Nucleus accumbens (tissue), 56 donors: ENCODE measurements around the gene SLC37A3.
"Not testable (repeated sequence)": the region's sequence is repeated elsewhere in the genome, so short reads cannot be mapped to it uniquely, and the experiment has no call there.

Experiments
- DNase-seq, 56 donors: peaks; one replicate each; lab custom pipeline; 2025; lab: John Stamatoyannopoulos, UW

Gene SLC37A3

DNA sequence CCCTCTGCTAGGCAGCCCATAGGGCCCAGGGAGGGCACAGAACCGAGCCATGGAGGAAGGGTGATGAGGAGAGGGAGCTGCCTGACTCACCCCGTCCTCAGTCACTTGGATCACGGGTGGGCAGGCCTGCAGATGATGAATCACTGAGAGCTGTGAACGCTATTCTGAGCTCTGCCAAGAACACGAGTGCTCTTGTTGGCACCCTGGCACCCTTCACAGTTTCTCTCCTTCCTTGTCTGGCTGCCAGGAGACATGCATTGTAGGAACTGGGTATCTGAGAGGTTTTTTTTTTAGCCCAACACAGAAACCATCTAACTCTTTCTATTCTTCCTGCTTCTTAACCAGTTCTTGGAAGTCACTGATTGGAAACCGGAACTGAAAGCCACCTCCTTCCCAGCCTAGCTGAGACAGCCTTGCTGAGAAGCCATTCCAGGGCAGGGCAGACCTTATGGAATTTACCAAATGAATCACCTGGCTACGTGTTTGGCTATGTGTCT, 82.1 kb downstream of the SLC37A3 start:
- peak in 52 of 56 donors; percentile 18 to 92 (median 74) for DNase-seq

DNA sequence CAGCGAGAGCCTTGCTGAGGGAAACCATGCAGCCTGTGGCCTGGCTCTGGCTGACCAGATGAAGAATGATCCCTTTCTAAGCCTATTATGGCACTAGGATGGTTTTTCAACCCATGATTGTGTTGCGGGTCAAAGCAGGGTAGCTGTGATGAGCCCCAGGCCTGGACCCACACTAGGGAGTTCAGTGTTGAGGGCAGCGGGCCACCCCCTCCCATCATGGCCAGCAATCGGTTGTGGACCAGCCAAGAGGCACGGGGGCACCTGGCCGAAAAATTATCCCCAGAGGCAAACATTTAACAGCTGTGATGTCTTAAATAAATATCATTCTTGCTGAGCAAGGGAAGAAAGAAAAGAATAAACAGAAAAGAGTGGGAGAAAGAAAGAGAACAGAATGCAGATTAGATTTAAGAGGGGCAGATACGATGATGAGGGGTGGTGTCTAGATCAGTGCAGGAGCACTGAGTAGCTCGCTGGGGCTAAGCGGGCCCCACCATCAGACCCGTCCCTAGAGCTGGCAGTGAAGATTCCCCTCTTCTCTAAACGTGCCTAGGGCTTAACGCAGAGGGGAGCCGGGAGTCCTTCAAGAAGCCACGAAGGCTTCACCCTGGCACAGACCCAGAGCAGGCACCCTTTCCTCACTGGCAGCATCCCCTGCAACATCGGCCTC, 82.7 kb downstream of the SLC37A3 start:
- peak in 4 of 56 donors; percentile 4 to 31 (median 30) for DNase-seq

DNA sequence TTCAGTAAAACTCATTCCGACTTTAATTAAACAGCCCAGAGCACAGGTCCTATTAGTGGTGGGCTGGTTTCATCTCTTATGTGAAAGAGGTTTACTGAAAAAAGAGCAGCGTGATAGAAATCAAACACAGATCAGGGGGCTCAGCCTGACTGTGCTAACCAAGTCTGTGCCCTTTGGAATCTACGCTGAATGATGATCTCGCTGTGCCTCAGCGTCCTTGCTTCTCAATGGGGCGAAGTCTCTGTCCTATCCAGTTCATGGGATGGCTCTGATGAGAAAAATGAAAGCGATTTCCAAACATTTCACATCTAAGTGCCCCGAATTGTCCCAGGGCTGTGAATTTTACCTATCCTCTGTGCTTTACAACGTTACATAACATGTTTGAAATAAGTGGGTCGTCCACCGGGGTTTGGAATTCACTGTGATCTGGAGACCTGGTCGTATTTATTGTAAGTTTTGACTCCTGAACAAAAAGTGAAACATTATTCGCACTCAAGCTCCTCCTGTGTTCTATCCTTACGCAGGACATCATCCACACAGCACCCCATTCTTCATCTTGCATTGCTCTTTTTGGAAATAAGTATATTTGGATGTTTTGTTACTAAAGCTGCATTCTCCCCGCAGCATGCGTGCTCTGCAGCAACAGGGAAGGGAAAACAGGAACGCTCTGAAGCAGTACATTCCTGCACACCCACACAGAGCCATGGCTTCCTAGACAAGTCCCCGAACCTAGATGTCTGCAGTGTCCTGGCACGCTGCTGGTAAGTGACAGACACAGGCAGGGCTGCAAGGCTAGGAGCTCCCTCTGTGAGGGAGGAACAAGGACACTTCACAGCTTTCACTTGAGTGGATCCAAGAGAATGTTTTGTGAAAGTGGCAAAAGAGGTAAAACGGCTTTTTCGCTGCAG, 83.5 kb downstream of the SLC37A3 start:
- peak in 19 of 56 donors; percentile 4 to 31 (median 16) for DNase-seq

DNA sequence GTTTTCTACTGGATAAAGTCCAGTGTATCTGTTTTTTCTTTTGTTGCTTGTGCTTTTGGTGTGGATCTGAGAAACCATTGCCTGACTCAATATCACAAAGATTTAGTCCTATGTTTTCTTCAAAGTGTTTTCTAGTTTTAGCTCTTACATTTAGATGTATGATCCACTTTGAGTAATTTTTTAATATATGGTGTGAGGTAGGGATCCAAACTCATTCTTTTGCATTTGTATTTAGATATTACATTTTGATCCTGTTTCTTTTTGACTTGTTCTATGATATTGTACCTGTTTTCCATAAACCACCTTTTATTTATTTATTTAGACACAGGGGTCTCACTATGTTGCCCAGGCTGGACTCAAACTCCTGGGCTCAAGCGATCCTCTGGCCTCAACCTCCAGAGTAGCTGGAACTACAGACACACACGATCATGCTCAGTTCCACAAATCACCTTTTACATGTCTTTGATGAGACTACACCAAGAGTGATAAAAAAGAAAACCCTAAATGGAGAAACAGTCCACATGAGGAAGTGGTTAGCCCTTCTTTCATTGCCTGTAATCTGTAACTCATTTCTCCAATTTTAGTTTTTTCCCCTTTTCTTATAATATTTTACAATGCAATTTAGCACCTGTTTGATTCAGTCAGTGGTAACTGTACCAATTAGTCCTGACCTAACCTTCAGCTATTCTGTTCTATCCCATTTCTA, 86.0 kb downstream of the SLC37A3 start:
- DNase-seq, result no peak

DNA sequence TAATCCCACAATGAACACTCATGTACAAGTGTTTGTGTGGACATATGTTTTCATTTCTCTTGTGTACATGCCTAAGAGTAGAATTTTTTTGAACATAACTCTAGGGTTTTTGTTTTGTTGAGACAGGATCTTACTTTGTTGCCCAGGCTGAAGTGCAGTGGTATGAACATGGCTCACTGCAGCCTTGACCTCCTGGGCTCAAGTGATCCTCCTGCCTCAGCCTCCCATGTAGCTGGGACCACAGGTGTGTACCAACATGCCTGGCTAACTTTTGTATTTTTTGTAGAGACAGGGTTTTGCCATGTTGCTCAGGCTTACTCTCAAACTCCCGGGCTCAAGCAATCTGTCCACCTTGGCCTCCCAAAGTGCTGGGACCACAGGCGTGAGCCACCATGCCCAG, 87.2 kb downstream of the SLC37A3 start:
- not testable (repeated sequence) for DNase-seq

DNA sequence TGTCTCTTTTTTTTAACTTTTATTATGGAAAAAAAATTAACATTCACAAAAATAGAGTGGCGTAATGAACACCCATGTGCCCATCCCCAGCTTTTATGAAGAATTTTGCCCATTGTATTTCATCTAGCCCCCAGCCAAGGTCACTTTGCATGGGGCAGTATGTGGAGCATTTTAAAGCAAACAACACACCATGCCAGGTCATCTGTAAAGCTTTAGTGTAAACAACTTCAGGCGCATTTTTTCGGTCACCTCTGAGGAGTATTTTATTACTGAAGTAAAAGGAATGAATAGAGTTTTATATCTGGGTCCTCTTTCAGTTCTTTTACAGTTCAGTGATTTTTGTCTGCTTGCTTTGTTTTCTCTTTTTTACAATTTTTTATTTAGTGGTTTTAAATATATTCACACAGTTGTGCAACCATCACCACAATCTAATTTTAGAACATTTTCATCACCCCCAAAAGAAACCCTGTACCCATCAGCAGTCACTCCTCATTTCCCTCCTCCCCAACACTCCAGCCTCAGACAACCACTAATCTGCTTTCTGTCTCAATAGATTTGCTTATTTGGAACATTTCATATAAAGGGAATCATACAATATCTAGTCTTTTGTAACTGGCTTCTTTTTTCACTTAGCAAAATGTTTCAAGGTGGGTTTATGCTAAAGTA, 87.9 kb downstream of the SLC37A3 start:
- no peak for DNase-seq

DNA sequence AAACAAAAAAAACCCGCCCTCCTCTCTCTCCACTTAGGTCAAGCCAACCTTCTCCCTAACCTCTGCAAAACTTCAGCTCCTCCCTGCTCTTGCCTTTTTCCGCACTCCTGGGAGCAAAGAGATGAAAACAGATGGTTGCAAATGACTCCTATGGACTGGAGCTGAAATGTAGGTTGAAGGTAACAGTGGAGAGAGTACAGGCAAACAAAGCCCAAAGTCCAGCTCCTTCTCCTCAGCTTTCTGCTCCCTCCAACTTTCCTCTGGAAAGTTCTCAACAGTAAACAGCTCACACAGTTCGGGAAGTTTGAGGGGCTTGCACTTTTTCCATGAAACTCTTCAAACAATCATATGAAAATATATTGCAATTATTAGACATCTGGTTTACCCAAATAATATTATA, 90.3 kb downstream of the SLC37A3 start:
- no peak for DNase-seq

DNA sequence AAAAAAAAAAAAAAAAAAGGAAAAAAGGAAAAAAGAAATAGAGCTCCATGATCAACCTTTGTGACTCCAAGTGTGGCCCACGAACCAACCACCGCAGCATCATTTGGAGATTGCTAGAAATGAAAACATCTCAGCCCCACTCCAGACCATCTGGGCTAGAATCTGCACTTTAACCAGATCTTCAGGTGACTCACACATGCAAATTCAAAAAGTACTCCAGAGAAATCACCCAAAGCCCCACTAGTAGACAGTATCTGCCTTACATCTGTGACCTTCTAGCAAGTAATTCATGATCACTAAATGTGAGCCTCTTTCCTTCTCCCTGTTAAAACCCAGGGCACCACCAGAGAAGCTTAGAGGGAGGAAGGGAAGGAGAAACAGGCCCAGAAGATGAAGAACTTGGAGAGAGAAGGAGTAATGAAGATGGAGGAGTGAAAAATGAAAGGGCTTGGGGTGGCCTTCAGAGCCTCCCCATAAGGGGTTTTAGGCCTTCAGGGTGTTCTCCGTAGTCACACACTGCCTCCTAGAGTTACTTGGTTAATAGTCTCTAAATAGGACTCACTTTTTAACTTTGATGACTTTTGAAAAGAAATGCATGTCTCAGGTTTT, 94.0 kb downstream of the SLC37A3 start:
- DNase-seq, result no peak

DNA sequence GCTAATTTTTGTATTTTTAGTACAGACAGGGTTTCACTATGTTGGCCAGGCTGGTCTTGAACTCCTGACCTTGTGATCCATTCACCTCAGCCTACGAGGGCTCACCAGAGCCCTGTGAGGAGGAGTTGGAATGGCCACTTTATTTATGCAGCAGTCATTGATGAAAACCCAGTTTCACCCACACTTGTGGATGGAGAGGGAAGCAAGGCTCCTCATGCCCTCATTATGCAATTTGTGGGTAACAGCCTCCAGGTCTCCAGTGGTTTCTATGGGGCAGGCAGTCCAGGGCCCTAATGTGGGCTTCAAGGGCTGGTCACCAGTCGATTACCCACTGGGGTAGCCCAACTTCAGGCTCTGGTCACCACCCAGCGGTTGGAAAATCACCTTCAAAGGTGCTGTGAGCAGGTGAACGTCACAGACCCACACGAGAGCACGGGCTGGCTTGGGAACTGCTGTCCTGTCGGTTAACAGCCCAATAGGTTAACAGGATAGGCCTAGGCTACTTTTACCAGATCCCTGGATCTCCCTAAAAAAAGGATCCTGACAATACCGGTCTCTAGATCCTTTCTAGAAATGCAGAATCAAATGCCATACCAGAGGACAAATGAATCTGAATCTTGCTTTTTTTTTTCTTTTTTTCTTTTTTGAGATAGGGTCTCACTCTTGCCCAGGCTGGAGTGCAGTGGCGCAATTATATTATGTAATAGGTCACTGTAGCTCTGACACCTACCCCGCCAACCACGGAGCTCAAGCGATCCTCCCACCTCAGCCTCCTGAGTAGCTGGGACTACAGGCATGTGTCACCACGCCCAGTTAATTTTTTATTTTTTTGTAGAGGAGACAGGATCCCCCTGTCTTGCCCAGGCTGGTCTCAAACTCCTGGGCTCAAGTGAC, 97.8 kb downstream of the SLC37A3 start:
- no peak for DNase-seq

DNA sequence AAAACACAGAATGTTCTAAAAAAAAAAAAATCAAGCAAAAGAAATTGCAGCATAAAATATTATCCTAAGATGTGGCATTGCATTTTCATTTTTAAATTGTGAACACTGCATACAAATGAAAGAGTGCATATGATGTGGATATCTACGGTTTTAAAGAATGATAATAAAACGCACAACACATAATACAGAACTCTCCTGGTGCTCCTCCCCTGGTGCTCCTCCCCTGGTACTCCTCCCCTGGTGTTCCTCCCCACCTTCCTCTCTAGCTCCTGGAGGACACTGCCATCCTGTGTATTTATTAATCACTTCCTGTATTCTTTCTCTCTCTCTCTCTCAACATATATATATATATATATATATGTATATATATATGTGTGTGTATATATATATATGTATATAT, 100.1 kb downstream of the SLC37A3 start:
- no peak for DNase-seq

DNA sequence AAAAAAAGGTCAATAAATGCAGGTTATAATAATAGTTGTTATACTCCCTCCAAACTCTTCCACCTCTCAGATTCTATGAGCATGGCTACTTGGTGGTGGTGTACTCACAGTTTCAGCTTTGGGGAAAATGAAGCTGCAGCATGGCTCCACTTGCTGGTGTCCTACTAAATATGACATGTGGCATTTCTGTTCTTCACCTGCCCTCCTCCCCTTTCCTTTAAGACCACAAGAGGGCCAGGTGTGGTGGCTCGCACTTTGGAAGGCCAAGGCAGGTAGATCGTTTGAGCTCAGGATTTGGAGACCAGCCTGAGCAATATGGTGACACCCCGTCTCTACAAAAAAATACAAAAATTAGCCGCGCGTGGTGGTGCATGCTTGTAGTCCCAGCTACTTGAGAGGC, 101.1 kb downstream of the SLC37A3 start:
- no peak for DNase-seq

DNA sequence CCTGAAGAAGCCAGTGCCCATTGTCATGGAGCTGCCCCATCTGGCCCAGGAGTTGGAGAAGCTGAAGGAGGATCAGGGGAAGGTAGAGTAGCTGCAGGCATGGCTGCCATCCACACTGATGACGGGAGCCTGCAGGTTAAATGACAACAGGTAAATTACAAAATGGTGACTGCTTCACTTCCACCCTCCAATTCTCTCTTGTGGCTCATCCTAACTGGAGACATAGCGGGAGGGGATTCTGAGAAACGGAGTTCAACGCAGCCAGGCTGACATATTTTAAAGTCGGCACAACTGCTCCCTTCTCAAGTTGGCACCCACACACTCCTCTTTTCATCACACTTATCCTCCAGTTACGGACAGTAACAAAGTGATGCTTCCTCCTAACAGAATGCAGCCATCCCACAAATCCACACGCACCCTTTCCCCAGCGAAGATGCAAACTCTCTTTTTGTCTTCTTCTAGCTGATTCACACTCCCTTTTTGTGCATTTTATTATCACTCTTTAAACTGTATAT, 103.0 kb downstream of the SLC37A3 start:
- no peak for DNase-seq

DNA sequence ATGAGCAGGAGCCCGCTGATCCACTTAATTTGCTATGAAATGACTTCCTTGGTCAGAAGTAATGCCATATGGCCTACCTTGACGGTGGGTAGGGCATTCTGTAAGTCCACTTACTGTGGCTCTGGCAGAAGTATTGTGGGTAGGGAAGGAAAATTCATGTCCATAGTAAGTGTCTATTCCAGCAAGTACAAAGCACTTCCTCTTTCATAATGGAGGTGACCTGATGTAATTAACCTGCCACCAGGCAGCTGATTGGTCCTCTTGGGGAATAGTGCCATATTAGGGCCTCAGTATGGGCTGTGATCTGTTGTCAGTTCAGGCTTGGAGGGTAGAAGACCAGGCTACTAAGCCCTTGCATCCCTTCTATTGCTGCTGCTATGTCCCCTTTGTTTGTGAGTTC, 103.9 kb downstream of the SLC37A3 start:
- no peak for DNase-seq

DNA sequence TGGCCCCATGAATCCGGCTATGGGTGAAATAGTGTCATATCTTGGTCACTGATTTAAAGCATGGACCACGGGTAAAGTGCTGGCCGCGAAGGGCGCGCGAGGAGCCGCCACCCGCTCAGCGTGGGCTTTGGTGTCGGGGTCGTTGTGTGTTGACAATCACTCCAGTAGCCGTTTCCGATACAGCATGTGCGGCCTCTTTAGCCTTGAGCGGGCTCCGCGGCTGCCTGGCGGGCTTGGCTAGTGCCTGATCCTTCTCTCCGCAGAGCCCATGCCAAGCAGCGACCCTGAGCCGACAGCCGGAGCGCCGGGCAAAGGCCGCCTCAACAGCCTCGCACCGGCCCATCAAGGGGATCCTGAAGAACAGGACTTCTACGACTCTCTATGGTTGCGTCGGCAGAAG, 105.9 kb downstream of the SLC37A3 start:
- DNase-seq, result no peak

DNA sequence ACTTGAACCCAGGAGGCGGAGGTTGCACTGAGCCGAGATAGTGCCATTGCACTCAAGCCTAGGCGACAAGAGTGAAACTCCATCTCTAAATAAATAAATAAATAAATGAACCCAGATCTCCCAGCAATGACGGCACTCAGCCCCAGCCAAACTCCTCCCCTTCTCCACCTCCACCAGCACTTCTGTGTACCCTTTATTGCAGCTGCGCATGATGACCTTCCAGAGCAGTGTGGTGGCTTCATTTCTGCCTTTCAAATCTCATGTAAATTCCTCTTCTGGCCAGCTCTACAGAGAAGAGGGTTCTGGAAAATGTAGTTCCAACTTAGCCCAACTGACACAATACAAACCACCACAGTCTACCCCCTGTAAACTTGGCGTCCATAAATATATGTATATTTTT, 108.5 kb downstream of the SLC37A3 start:
- DNase-seq, result no peak

DNA sequence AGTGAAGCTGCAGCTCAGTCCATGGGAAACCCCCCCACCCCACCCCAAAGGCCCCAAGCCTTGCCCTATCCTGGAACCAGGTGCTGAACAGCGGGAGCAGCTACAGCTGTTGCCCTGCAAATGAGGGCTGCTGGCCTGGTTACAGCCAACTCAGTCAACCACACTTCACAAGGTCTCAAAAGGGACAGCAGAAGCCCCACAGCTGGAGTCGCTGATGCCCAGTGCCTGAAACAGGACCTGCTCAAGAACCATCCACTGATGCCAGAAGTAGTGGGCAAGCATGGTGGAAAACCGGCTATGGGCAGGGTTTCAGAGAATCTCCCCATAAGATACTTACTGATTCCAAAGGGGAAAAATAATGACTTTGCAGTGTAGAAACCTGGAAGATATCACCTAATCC, 110.3 kb downstream of the SLC37A3 start:
- no peak for DNase-seq

DNA sequence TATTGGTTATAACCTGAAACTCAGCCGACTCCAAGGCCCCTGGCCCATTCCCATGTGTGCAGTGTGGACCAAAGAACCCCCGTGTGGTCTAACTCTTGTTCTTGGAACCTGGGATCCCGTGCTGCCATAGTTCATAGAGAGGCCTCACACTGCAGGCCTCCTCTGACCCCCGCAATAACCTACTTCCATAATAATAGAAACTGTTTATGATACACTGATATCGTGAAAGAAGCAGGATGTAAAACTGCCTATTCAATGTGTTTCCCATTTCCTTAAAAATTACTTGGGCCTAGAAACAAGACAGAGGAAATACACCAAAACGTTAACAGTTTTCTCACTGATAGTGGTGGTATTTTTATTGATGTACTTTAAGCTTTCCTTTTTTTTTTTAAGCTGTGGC, 112.4 kb downstream of the SLC37A3 start:
- DNase-seq, result no peak

DNA sequence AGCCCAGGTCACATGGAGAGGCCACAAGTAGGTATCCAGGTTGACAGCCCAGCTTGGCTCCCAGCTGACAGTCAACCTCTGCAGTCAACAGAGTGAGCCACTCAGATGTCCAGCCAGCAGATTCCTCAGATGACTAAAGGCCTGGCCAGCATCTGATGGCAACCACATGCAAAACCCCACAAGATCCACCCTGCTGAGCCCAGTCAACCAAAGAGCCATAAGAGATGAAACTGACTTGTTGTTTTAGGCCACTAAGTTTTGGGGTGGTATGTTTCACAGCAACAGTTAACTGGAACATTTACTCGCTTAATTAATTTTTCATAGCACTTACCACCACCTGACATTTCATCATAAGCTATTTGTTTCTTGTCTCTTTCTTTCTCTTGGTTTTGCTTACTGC, 114.3 kb downstream of the SLC37A3 start:
- no peak for DNase-seq
